B cell (primary cell): ENCODE measurements around the gene ADAM17. TPM values are rescaled to one million over a fixed set of nuclear protein-coding genes. Genes with fewer than 3 reads are reported as not detected.

Experiments
- ATAC-seq: fragments of 200-7000 bp; cut with Tn5 transposase; one replicate; pipeline ENCODE4 v1.10.0; 2021; ENCODE audit warnings: low read depth, mild to moderate bottlenecking, moderate number of reproducible peaks, moderate library complexity
- CTCF ChIA-PET: fragments of 350-600 bp; sonication (Branson Sonifier 250); formaldehyde crosslinking; loops from one replicate; lab custom pipeline; 2021; ENCODE audit warnings: antibody characterized with exemption, inconsistent platforms; lab: Charles Lee
- POLR2A ChIA-PET: fragments of 350-600 bp; sonication (Branson Sonifier 250); formaldehyde crosslinking; loops from one replicate; lab custom pipeline; 2021; ENCODE audit warnings: antibody characterized with exemption; lab: Charles Lee
- DNase-seq: peaks from one replicate; pipeline ENCODE4 v3.0.0; 2013
- H2AFZ ChIP-seq: 2 replicates; pipeline ENCODE4 v1.6.1; 2012; ENCODE audit warnings: mild to moderate bottlenecking, low read depth, low read length; ENCODE audit not compliant: insufficient read depth, poor library complexity, severe bottlenecking
- H3K27ac ChIP-seq, 2 donors: 1 replicate in 1 of 2; 2 replicates in 1 of 2; pipeline ENCODE4 v1.5.1; 2012 to 2013; ENCODE audit warnings: low read length in 2 of 2, mild to moderate bottlenecking in 2 of 2, moderate library complexity in 1 of 2
- H3K27me3 ChIP-seq, 4 experiments: fragments of 200-600 bp in 1 of 4; sonication (generic) in 1 of 4; replicated peaks in 1 of 4; 1 replicate in 2 of 4; 2 replicates in 2 of 4; pipeline versions ENCODE4 v1.6.1 to v1.7.0; 2013 to 2016; ENCODE audit warnings: low read length in 3 of 4, mild to moderate bottlenecking in 2 of 4, mixed read lengths in 1 of 4, moderate library complexity in 1 of 4; ENCODE audit not compliant: insufficient read depth in 4 of 4, control insufficient read depth in 3 of 4; ENCODE audit errors: control extremely low read depth in 1 of 4
- H3K36me3 ChIP-seq, 2 experiments: replicated peaks in 1 of 2; 1 replicate in 1 of 2; 2 replicates in 1 of 2; pipeline versions ENCODE4 v1.6.1 to v1.7.1; 2013; ENCODE audit warnings: low read length in 1 of 2; ENCODE audit not compliant: insufficient read depth in 2 of 2, control insufficient read depth in 1 of 2; ENCODE audit errors: control extremely low read depth in 1 of 2, extremely low read depth in 1 of 2
- H3K4me1 ChIP-seq, 2 donors: fragments of 200-600 bp in 1 of 2; sonication (generic) in 1 of 2; 1 replicate in 1 of 2; 2 replicates in 1 of 2; pipeline versions ENCODE4 v1.5.1 to v1.6.1; 2013 to 2017; ENCODE audit warnings: low read length in 2 of 2; ENCODE audit not compliant: control insufficient read depth in 2 of 2, insufficient read depth in 2 of 2
- H3K4me2 ChIP-seq: replicated peaks from 2 replicates; pipeline ENCODE3; 2012; ENCODE audit warnings: mild to moderate bottlenecking, low read depth, low read length; ENCODE audit not compliant: poor library complexity, severe bottlenecking
- H3K4me3 ChIP-seq, 5 experiments: fragments of 200-600 bp in 1 of 5; sonication (generic) in 1 of 5; 1 replicate in 3 of 5; 2 replicates in 2 of 5; pipeline versions ENCODE4 v1.5.1 to v1.7.0; 2011 to 2016; ENCODE audit warnings: low read length in 4 of 5, mild to moderate bottlenecking in 4 of 5, low read depth in 2 of 5, control low read depth in 1 of 5, moderate library complexity in 1 of 5; ENCODE audit not compliant: insufficient read depth in 1 of 5; ENCODE audit errors: control extremely low read depth in 1 of 5, extremely low read depth in 1 of 5
- H3K79me2 ChIP-seq: fragments of 200-600 bp; sonication (generic); one replicate; pipeline ENCODE4 v1.6.0; 2016; ENCODE audit warnings: low read length; ENCODE audit not compliant: control insufficient read depth, insufficient read depth
- H3K9ac ChIP-seq: fragments of 200-600 bp; sonication (generic); 2 replicates; pipeline ENCODE4 v1.6.1; 2017; ENCODE audit warnings: mild to moderate bottlenecking, low read length, moderate library complexity
- H3K9me3 ChIP-seq, 3 donors: one replicate each; pipeline versions ENCODE4 v1.6.1 to v1.7.1; 2013; ENCODE audit warnings: low read length in 2 of 3; ENCODE audit not compliant: control insufficient read depth in 2 of 3, insufficient read depth in 1 of 3; ENCODE audit errors: control extremely low read depth in 1 of 3
- H4K20me1 ChIP-seq: 2 replicates; pipeline ENCODE4 v1.6.0; 2012; ENCODE audit warnings: mild to moderate bottlenecking, low read length; ENCODE audit not compliant: insufficient read depth, control insufficient read depth, poor library complexity, severe bottlenecking
- H3K27ac Mint-ChIP-seq: one replicate; pipeline ENCODE4 v1.8.0; 2021; ENCODE audit warnings: mixed read lengths
- H3K27me3 Mint-ChIP-seq: one replicate; pipeline ENCODE4 v1.8.0; 2021; ENCODE audit warnings: mixed read lengths
- H3K4me1 Mint-ChIP-seq: one replicate; pipeline ENCODE4 v1.8.0; 2021; ENCODE audit warnings: mixed read lengths
- H3K4me3 Mint-ChIP-seq: one replicate; pipeline ENCODE4 v1.8.0; 2021; ENCODE audit warnings: mixed read lengths
- H3K9me3 Mint-ChIP-seq: one replicate; pipeline ENCODE4 v1.8.0; 2022; ENCODE audit warnings: mixed read lengths; ENCODE audit not compliant: insufficient read depth
- CTCF ChIP-seq: fragments of 200-600 bp; IDR thresholded peaks from one replicate; pipeline ENCODE4 v1.8.0; 2022; ENCODE audit warnings: antibody characterized with exemption, mild to moderate bottlenecking
- EZH2 ChIP-seq: IDR thresholded peaks from 2 replicates; pipeline ENCODE4 v1.6.1; 2012; ENCODE audit warnings: borderline replicate concordance, low read depth, mild to moderate bottlenecking, moderate library complexity, low read length; ENCODE audit not compliant: insufficient read depth, poor library complexity, severe bottlenecking
- WGBS: methylation state at CpG from one replicate; pipeline ENCODE4 v1.1.5; 2013; ENCODE audit warnings: missing lambda C conversion rate; ENCODE audit not compliant: insufficient coverage; 5-methylcytosine and 5-hydroxymethylcytosine counted together
- intact Hi-C: fragments of 100-400 bp; cut with micrococcal nuclease; formaldehyde crosslinking; loops from one replicate; pipeline ENCODE4 v1.10.0; 2022
- polyA plus RNA-seq: library from polyadenylated mRNA; depleted of rRNA; stranded (reverse); fragments of >200 nt; gene quantifications from 2 replicates; pipeline ENCODE4 v1.2.3, GENCODE V29; 2012
- total RNA-seq, 2 donors: library from RNA; stranded (reverse); fragments of 120-200 nt in 1 of 2; gene quantifications; 1 replicate in 1 of 2; 2 replicates in 1 of 2; pipeline versions ENCODE4 v1.2.3 to v1.2.4, GENCODE V29; 2013 to 2022

ADAM17 gene
- total and polyA plus RNA-seq, 2 donors (not counting 1 experiment from before 2014, with no cell fraction given), result 13.9 to 57.8 TPM

DNA sequence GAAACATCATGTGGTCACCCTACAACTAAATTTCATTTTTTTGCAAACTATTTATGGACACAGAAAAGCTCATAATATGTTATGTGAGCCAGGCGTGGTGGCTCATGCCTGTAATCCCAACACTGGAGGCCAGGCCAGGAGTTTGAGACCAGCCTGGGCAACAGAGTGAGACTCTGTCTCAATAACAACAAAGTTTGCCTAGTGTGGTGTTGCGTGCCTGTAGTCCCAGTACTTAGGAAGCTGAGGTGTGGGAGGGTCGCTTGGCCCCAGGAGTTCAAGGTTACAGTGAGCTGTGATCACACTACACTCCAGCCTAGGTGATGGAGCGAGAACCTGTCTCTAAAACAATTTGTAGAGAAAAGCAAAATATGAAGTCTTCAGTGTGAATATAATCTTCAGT lies 75.5 kb downstream of the ADAM17 start:
- Histone ChIP-seq H3K4me3 (no peak overlapping the region), H3K4me1 (peaks cover 10 to 15% of the 10 kb centered on the region in 2 donors), H2AFZ (no peak overlapping the region), H3K36me3 (peaks cover 0 to 51% of the 10 kb centered on the region in 2 experiments), H3K9me3 (no peaks in the 10 kb centered on the region), H3K27me3 (no peaks in the 10 kb centered on the region), H3K4me2 (no peak overlapping the region), H3K9ac (no peak overlapping the region), H4K20me1 (peaks cover 22% of the 10 kb centered on the region), H3K79me2 (peaks cover 32% of the 10 kb centered on the region), H3K27ac (peak overlapping the region in 1 of 2 donors; percentile 18)
- Mint-ChIP-seq H3K27ac (no peak overlapping the region), H3K4me3 (no peak overlapping the region), H3K9me3 (no peaks in the 10 kb centered on the region), H3K27me3 (no peaks in the 10 kb centered on the region), H3K4me1 (peaks cover 27% of the 10 kb centered on the region)
- TF ChIP-seq EZH2, result no peak
- no peak for TF ChIP-seq CTCF
- ChIA-PET POLR2A (no interaction called here), CTCF (no interaction called here)
- DNase-seq (no peak), ATAC-seq (no peak)
- intact Hi-C loops, result no loop called here
- 83% methylated on average over 1 of the region's 4 CpGs for WGBS

DNA sequence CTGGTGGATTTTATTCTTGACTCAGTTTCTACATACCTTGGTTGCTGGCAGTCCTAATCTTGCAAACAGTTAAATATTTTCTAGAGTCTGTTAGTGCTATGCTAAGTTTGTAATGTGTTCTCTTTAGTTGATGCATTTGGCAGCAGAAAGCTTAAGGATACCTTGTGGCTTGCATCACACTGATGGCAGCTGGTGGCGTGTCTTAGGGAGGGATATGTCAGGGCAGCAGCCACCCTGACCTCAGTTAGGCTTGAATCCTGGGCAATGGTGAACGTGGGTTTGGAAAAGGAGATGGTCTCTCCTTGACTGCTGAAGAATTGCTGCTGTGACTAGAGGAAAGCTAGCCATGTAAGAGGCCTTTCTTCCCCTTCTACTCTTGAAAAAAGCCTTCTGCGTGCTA lies 77.1 kb downstream of the ADAM17 start:
- ChIA-PET CTCF (no interaction called here), POLR2A (no interaction called here)
- Histone ChIP-seq H3K4me1 (peaks cover 16 to 24% of the 10 kb centered on the region in 2 donors), H3K27me3 (no peaks in the 10 kb centered on the region), H3K4me2 (no peak overlapping the region), H3K27ac (no peak overlapping the region), H3K9ac (no peak overlapping the region), H3K36me3 (peaks cover 0 to 35% of the 10 kb centered on the region in 2 experiments), H2AFZ (no peak overlapping the region), H3K4me3 (no peak overlapping the region), H4K20me1 (peaks cover 21% of the 10 kb centered on the region), H3K79me2 (peaks cover 40% of the 10 kb centered on the region), H3K9me3 (peaks cover 0 to 3% (median 0%) of the 10 kb centered on the region in 3 donors)
- Mint-ChIP-seq H3K9me3 (no peaks in the 10 kb centered on the region), H3K27me3 (no peaks in the 10 kb centered on the region), H3K27ac (peak overlapping the region; percentile 7), H3K4me3 (no peak overlapping the region), H3K4me1 (peaks cover 31% of the 10 kb centered on the region)
- TF ChIP-seq CTCF, result no peak
- TF ChIP-seq EZH2, result no peak
- WGBS, result 70% methylated on average over 1 of the region's 3 CpGs
- DNase-seq (no peak), ATAC-seq (no peak)
- intact Hi-C loops, result no loop called here
